Breast epithelium (tissue), 4 donors: ENCODE data around the gene ACAT1. TPM values are rescaled to one million over a fixed set of nuclear protein-coding genes. Genes with fewer than 3 reads are reported as not detected.
"Not testable (repeated sequence)": the region's sequence is repeated elsewhere in the genome, so short reads cannot be mapped to it uniquely, and the experiment has no call there.

Experiments used
- DNase-seq, 2 donors: peaks; one replicate each; pipeline ENCODE4 v3.0.0-alpha.2; 2019; ENCODE audit warnings: low spot score in 2 of 2
- H3K27ac ChIP-seq, 2 donors: fragments of 200-600 bp; sonication (generic) in 1 of 2; one replicate each; pipeline ENCODE4 v1.5.1; 2016 to 2019; ENCODE audit warnings: mild to moderate bottlenecking in 1 of 2
- H3K27me3 ChIP-seq, 2 donors: fragments of 200-600 bp; sonication (generic) in 1 of 2; one replicate each; pipeline versions ENCODE4 v1.5.1 to v1.6.0; 2017 to 2019; ENCODE audit warnings: control low read depth in 1 of 2, mild to moderate bottlenecking in 1 of 2
- H3K36me3 ChIP-seq: fragments of 200-600 bp; one replicate; pipeline ENCODE4 v1.5.1; 2019
- H3K4me1 ChIP-seq, 2 donors: fragments of 200-600 bp; sonication (generic); one replicate each; pipeline ENCODE4 v1.5.1; 2016 to 2019; ENCODE audit warnings: control low read depth in 1 of 2
- H3K4me3 ChIP-seq, 3 donors: fragments of 200-600 bp; sonication (generic); 1 replicate in 2 of 3; 2 replicates in 1 of 3; pipeline ENCODE4 v1.5.1; 2016 to 2019; ENCODE audit warnings: mild to moderate bottlenecking in 3 of 3, moderate library complexity in 2 of 3
- H3K9me3 ChIP-seq, 2 donors: fragments of 200-600 bp; sonication (generic) in 1 of 2; one replicate each; pipeline ENCODE4 v1.5.1; 2016 to 2019; ENCODE audit warnings: control low read depth in 1 of 2
- CTCF ChIP-seq, 3 donors: fragments of 450-650 bp; IDR thresholded peaks; one replicate each; pipeline ENCODE4 v1.5.1; 2016 to 2017; ENCODE audit warnings: antibody characterized with exemption in 3 of 3, mild to moderate bottlenecking in 3 of 3, moderate library complexity in 3 of 3
- POLR2A ChIP-seq: fragments of 450-650 bp; IDR thresholded peaks from one replicate; pipeline ENCODE4 v1.6.1; 2016; ENCODE audit warnings: antibody characterized with exemption, mild to moderate bottlenecking, moderate library complexity
- POLR2AphosphoS5 ChIP-seq, 3 donors: sonication (generic); formaldehyde crosslinking; IDR thresholded peaks; one replicate each; pipeline ENCODE4 v1.6.1; 2017; ENCODE audit warnings: antibody characterized with exemption in 3 of 3
- intact Hi-C: fragments of 100-400 bp; cut with DNase I; formaldehyde crosslinking; loops from one replicate; pipeline ENCODE4 v1.15.1; 2023; ENCODE audit warnings: low total_unique reads
- total RNA-seq, 3 donors: library from RNA; depleted of rRNA; stranded (reverse); fragments of >200 nt; gene quantifications; one replicate each; pipeline ENCODE4 v1.1.0, GENCODE V29; 2016

Gene ACAT1
- total RNA-seq, 3 donors from 2014 or later = 71.4 to 197 (median 77.7) TPM

DNA sequence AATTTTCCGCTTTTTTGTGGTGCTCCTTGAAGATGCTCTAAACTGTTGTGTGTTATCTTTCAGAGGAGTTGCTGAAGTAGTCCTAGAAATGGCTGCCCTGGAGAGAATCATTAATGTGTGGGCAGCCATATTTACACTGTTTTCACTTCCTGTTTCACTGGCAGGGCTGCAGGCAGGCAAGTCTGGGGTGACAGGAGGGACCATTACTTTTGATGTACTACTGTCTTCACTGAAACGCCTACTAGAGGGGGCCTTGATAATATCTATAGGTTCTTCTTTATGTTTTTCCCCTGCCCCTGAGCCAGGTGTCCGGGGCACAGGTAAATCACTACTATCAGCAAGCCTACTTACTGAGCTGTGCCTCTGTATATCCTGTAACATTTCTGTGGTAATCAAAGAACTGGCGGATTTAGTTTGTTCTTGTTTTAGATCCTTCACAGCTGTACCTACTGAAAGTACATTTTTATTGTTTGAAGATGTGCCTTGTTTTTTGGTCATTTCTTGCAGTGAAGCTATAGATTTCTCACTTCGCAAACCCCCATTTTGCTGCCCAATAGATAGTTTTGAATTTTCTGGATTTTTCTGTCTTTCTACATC is 39.7 kb downstream of the ACAT1 start:
- intact Hi-C loops = no loop called here
- no peak for DNase-seq
- no peaks in the 10 kb centered on the region for H3K4me1 ChIP-seq
- H3K36me3 ChIP-seq = peaks cover 11% of the 10 kb centered on the region
- H3K4me3 ChIP-seq = no peak overlapping the region
- H3K27ac ChIP-seq = no peak overlapping the region
- H3K9me3 ChIP-seq = no peaks in the 10 kb centered on the region
- TF ChIP-seq POLR2AphosphoS5 (IDR thresholded peaks at IDR 0.05) (no peak), POLR2A (no peak)
- H3K27me3 ChIP-seq = no peaks in the 10 kb centered on the region

GRCh38 chr11:108162878-108163277 is 41.5 kb downstream of the ACAT1 start:
- H3K4me3 ChIP-seq, intact Hi-C loops, H3K27me3 ChIP-seq, DNase-seq, H3K9me3 ChIP-seq, H3K27ac ChIP-seq, H3K4me1 ChIP-seq: not testable (repeated sequence)
- H3K36me3 ChIP-seq = peaks cover 16% of the 10 kb centered on the region

DNA sequence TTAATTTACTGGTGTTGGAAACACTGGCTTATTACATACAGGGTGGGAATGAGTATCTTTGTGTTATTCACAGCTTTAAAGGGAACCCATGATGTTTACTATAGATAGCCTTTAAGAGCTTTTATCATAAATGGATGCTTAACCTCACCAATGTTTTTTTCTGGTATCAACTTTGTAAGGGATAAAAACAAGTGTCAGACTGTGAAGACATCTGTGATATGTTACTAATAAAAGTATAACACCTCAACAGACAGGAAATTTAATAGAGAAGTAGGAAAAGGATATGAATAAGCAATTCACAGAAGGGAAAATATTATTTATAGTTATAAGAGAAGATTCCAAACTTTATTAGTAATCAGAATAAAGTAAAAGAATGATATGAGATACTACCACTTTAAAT is 46.3 kb downstream of the ACAT1 start:
- Histone ChIP-seq H3K9me3 (no peaks in the 10 kb centered on the region), H3K4me3 (no peak overlapping the region), H3K4me1 (no peaks in the 10 kb centered on the region), H3K27me3 (no peaks in the 10 kb centered on the region), H3K27ac (no peak overlapping the region), H3K36me3 (peaks cover 9% of the 10 kb centered on the region)
- no peak for TF ChIP-seq POLR2AphosphoS5 (IDR thresholded peaks at IDR 0.05)
- no peak for TF ChIP-seq POLR2A
- TF ChIP-seq CTCF (IDR thresholded peaks at IDR 0.05) = no peak
- no peak for DNase-seq
- intact Hi-C loops = no loop called here

DNA sequence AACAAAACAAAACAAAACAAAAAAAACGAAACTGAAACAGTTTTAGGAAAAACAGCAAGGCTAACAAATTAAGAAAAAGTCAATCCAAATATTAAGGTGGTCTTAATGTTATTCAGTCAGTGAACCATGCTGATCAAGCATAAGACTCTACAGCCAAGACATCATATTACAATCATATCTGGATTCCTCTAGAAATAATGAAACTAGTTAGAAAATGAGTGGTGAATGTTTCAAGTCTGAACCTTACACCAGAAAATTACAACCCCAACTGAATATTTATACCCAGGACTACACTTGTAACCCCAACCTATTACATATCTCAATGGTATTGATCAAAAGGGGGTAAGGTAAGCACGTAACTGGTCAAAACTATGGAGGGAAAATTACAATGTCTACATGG is 48.8 kb downstream of the ACAT1 start:
- H3K4me3 ChIP-seq = peak overlapping the region in 1 of 3 donors; percentile 13
- no peak overlapping the region for H3K27ac ChIP-seq
- H3K36me3 ChIP-seq = peaks cover 9% of the 10 kb centered on the region
- H3K4me1 ChIP-seq = no peaks in the 10 kb centered on the region
- no peaks in the 10 kb centered on the region for H3K27me3 ChIP-seq
- DNase-seq = no peak
- intact Hi-C loops = no loop called here
- no peak for TF ChIP-seq POLR2AphosphoS5 (IDR thresholded peaks at IDR 0.05)
- TF ChIP-seq POLR2A = no peak
- no peak for TF ChIP-seq CTCF (IDR thresholded peaks at IDR 0.05)
- no peaks in the 10 kb centered on the region for H3K9me3 ChIP-seq

DNA sequence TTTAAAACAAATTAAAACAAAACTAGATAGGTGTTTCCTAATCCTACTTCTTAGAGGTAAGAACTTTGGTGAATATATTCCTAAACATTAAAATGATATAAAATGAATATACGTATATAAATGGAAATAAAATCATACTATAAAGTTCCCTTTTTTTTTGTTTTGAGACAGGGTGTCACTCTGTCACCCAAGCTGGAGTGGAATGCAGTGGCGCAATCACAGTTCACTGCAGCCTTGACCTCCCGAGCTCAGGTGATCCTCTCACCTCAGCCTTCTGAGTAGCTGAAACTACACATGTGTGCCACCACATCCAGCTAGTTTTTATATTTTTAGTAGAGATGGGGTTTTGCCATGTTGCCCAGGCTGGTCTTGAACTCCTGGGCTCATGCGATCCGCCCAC is 56.2 kb downstream of the ACAT1 start:
- H3K36me3 ChIP-seq = no peaks in the 10 kb centered on the region

GRCh38 chr11:108193725-108194124 is 72.4 kb downstream of the ACAT1 start:
- Histone ChIP-seq H3K9me3 (no peaks in the 10 kb centered on the region), H3K27ac (no peak overlapping the region), H3K27me3 (no peaks in the 10 kb centered on the region), H3K4me1 (no peaks in the 10 kb centered on the region), H3K4me3 (no peak overlapping the region), H3K36me3 (no peaks in the 10 kb centered on the region)
- intact Hi-C loops = no loop called here
- TF ChIP-seq CTCF (IDR thresholded peaks at IDR 0.05) (no peak), POLR2AphosphoS5 (IDR thresholded peaks at IDR 0.05) (no peak), POLR2A (no peak)
- no peak for DNase-seq

More for the DNA sequence above, 56.2 kb downstream of the ACAT1 start:
- TF ChIP-seq CTCF (IDR thresholded peaks at IDR 0.05) = no peak
- TF ChIP-seq POLR2AphosphoS5 (IDR thresholded peaks at IDR 0.05) = no peak
- TF ChIP-seq POLR2A = no peak
- intact Hi-C loops = no loop called here
- Histone ChIP-seq H3K4me1 (no peaks in the 10 kb centered on the region), H3K27me3 (no peaks in the 10 kb centered on the region), H3K27ac (no peak overlapping the region), H3K4me3 (no peak overlapping the region), H3K9me3 (no peaks in the 10 kb centered on the region)
- DNase-seq = no peak
